ENCODE data around the gene TRERF1.

GRCh38 chr6:42441697-42442081 lies 10.0 kb downstream of the TRERF1 start:
- TF ChIP-seq CTCF (IDR thresholded peaks at IDR 0.05) (no peak), EP300 (IDR thresholded peaks at IDR 0.05) (no peak), POLR2A (IDR thresholded peaks at IDR 0.05) (no peak)

Data from upper lobe of left lung (tissue), 4 donors.